AG04450 (cell line): Measurements from ENCODE around the gene LYG1. TPM values are rescaled to one million over a fixed set of nuclear protein-coding genes. Genes with fewer than 3 reads are reported as not detected.

ENCODE experiments used
- CTCF ChIA-PET: fragments of 300-600, 350-600 bp; formaldehyde crosslinking; extraction: SDS; loops from one replicate; lab custom pipeline; 2022; ENCODE audit warnings: antibody characterized with exemption, inconsistent platforms; lab: Charles Lee
- POLR2A ChIA-PET: fragments of 350-600 bp; formaldehyde crosslinking; extraction: SDS; loops from one replicate; lab custom pipeline; 2021; ENCODE audit warnings: antibody characterized with exemption, inconsistent platforms; lab: Yijun Ruan, JAX
- DNase-seq: peaks from one replicate; pipeline ENCODE4 v3.0.0-alpha.2; 2011; ENCODE audit warnings: low read depth, low spot score
- H3K27ac ChIP-seq: one replicate; pipeline ENCODE4 v1.5.1; 2012; ENCODE audit warnings: low read depth, low read length, control low read depth
- H3K27me3 ChIP-seq: one replicate; pipeline ENCODE4 v1.6.0; 2012; ENCODE audit warnings: low read length; ENCODE audit not compliant: control insufficient read depth, insufficient read depth
- H3K4me3 ChIP-seq: 2 replicates; pipeline ENCODE4 v1.5.1; 2011; ENCODE audit warnings: mild to moderate bottlenecking, low read depth, low read length, control low read depth
- H3K9me3 ChIP-seq: 2 replicates; pipeline ENCODE4 v1.5.1; 2012; ENCODE audit warnings: low read length; ENCODE audit not compliant: control insufficient read depth, insufficient read depth
- polyA plus RNA-seq: library from polyadenylated mRNA; depleted of rRNA; stranded (reverse); fragments of >200 nt; gene quantifications from 2 replicates; pipeline ENCODE4 v1.2.3, GENCODE V29; 2011
- TF ChIP-seq, protein P1 (sequence below): IDR thresholded peaks from 2 replicates; pipeline ENCODE4 v1.5.1; 2011; ENCODE audit warnings: low read depth, low read length, control low read depth, inconsistent platforms

LYG1 gene
- polyA plus RNA-seq, 1 experiment: 0.86 TPM

DNA sequence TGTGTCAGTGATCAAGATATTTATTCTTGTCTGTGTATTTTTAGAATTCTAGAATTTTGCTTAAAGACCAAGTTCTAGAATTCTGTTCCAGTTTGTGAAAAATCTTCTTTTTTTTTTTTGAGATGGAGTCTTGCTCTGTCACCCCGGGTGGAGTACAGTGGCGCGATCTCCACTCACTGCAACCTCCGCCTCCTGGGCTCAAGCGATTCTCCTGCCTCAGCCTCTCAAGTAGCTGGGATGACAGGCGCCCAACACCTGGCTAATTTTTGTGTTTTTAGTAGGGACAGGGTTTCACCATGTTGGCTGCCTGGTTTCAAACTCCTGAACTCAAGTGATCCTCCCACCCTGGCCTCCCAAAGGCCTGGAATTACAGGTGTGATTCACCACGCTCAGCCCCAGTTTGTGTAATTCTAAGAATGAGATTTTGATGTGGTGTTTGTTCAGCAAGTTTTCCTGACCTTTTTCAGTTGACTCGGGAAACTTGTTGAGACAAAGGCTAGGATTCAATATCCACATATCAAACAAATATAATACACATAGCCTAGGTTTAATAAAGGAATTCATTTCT lies 39.8 kb upstream of the LYG1 start:
- POLR2A ChIA-PET: no interaction called here
- CTCF ChIA-PET: no interaction called here
- DNase-seq: no peak

DNA sequence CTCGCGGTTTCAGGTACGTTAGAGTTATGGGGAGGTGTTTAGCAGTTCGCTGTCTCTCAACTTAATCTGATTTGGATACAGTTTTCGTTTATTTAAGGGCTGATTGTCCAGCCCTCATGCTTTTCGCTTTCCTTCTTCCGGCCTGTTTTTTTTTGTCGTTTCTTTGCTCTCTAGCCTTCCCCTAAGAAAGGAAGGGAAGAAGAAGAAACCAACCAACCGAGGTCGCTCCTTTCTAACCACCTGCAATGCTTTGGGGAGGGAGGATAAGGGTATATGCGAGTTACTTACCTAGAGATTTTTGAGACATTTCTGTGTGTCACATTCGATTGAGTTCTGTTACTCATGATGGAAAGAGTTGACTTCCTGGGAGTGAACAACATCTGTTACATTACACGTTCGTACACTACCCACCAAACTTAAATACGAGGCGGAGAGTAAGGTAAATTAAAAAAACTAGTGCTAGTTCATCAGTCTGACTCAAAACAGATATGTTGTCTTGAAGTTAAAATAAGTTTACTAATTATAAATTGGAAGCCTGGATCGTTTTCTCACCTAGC lies 37.1 kb upstream of the LYG1 start:
- Histone ChIP-seq H3K27me3 (no peaks in the 10 kb centered on the region), H3K27ac (peak overlapping the region; percentile 86), H3K4me3 (peak overlapping the region; percentile 89), H3K9me3 (no peaks in the 10 kb centered on the region; the same call in 1 of the 2 replicates)
- TF ChIP-seq, protein P1, sequence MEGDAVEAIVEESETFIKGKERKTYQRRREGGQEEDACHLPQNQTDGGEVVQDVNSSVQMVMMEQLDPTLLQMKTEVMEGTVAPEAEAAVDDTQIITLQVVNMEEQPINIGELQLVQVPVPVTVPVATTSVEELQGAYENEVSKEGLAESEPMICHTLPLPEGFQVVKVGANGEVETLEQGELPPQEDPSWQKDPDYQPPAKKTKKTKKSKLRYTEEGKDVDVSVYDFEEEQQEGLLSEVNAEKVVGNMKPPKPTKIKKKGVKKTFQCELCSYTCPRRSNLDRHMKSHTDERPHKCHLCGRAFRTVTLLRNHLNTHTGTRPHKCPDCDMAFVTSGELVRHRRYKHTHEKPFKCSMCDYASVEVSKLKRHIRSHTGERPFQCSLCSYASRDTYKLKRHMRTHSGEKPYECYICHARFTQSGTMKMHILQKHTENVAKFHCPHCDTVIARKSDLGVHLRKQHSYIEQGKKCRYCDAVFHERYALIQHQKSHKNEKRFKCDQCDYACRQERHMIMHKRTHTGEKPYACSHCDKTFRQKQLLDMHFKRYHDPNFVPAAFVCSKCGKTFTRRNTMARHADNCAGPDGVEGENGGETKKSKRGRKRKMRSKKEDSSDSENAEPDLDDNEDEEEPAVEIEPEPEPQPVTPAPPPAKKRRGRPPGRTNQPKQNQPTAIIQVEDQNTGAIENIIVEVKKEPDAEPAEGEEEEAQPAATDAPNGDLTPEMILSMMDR: no peak
- ChIA-PET CTCF (interaction anchor here (0.6 to 2.8 kb wide), 11 partner anchors 9 to 1271 kb away, joined by 3 to 25 read pairs (median 10); partner anchors contain the start of genes MITD1, MRPL30 and REV1), POLR2A (interaction anchor here (0.7 to 1.7 kb wide), 2 partner anchors 51 to 197 kb away, joined by 3 to 6 read pairs; partner anchors contain the start of gene C2orf15)
- no peak for DNase-seq

More for the DNA sequence above, 39.8 kb upstream of the LYG1 start:
- TF ChIP-seq, protein P1: no peak
- Histone ChIP-seq H3K27ac (no peak overlapping the region), H3K4me3 (no peak overlapping the region), H3K27me3 (no peaks in the 10 kb centered on the region), H3K9me3 (no peaks in the 10 kb centered on the region; the same call in 1 of the 2 replicates)

DNA sequence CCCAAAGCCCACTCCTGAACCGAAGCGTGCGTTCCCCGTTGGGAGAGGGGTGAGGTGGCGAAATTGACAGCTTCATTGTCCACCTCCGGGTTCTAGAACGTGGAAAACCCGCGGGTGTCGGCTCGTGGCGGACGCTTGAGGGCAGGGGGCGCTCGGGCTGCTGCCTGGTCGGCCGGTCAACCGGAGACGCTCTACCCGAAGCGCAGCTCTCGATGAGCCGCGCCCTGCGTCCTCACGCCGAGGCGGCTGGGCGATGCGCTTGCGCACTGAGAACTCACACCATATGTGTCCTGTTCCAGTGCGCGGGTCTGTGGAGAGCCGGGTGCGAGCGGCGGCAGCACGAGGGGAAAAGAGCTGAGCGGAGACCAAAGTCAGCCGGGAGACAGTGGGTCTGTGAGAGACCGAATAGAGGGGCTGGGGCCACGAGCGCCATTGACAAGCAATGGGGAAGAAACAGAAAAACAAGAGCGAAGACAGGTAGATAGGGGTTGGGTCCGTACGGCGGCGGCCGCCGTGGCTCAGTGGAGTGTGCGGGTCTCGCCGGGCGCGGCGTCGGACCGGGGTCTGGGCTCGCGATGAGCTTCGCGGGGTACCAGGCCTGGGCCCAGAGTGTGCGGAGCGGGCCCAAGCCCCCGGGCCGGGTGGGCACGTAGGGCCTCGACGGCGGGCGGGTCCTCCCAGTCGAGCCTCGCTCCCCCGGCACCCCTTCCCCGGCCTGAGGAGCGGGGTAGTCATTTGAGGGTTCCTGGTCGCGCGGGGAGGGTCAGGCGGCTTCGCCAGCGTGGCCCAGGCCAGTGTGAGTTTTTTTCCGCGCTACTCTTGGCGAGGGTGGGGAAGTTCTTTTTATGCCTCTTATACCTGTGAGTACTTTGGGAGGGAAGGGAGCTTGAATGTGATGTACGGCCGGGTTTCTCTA lies 36.4 kb upstream of the LYG1 start, which contains the start of gene EIF5B:
EIF5B (plus strand) TSS at position 277 of the 916 bp plus-strand sequence; CDS start at position 443, 166 bp downstream.
- TF ChIP-seq, protein P1: peak; percentile 76
- ChIA-PET POLR2A (interaction anchor here (0.7 to 2.6 kb wide), 11 partner anchors 10 to 1226 kb away, joined by 3 to 13 read pairs (median 3); partner anchors contain the start of genes C2orf15 and PDCL3), CTCF (interaction anchor here (0.6 to 2.8 kb wide), 27 partner anchors 8 to 1272 kb away, joined by 3 to 25 read pairs (median 4); partner anchors contain the start of genes LYG2, MITD1, MRPL30 and REV1)
- Histone ChIP-seq H3K9me3 (no peaks in the 10 kb centered on the region; the same call in 1 of the 2 replicates), H3K27ac (peak within 1 kb of the TSS; percentile 86), H3K27me3 (no peaks in the 10 kb centered on the region), H3K4me3 (peak within 1 kb of the TSS; percentile 98)
- peak; percentile 93 for DNase-seq

DNA sequence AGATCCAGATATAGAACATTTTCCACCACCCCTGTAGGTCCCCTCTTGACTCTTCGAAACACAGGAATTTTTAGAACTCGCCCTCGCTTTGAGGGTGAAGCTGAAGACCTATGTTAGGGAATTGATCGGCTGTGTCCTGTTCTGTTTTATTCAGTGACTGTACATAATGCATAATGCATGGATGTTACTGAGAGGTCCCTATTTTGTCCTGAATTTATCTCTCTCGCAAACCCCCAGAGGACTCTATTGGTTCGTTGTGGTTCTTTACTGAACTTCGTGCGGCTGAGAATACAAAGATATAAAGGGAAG lies 35.8 kb upstream of the LYG1 start:
- CTCF ChIA-PET: interaction anchor here (0.6 to 2.8 kb wide), 24 partner anchors 8 to 925 kb away, joined by 3 to 25 read pairs (median 4); partner anchors contain the start of genes LYG2, MITD1, MRPL30 and REV1
- H3K27me3 ChIP-seq: no peaks in the 10 kb centered on the region
- POLR2A ChIA-PET: interaction anchor here (0.9 to 2.6 kb wide), 10 partner anchors 11 to 1226 kb away, joined by 3 to 13 read pairs (median 4); partner anchors contain the start of genes MRPL30 and PDCL3
- peak overlapping the region; percentile 89 for H3K4me3 ChIP-seq
- H3K9me3 ChIP-seq: no peaks in the 10 kb centered on the region; the same call in 1 of the 2 replicates
- no peak for DNase-seq
- TF ChIP-seq, protein P1: no peak
- H3K27ac ChIP-seq: peak overlapping the region; percentile 86
